Stimulated activated CD4-positive, alpha-beta T cell treated with anti-CD3 and anti-CD28 coated beads, TNF-alpha, amount 100 ng/mL, for 1 hour (primary cell): ENCODE data around the gene MCRS1.
A peak's percentile ranks its signal among the peaks of the same experiment; 100 is the strongest.

Source experiments
- DNase-seq, 3 donors: peaks; one replicate each; pipeline ENCODE4 v3.0.0-alpha.2; 2020; ENCODE audit warnings: low read depth in 3 of 3, low spot score in 1 of 3

Gene MCRS1

DNA sequence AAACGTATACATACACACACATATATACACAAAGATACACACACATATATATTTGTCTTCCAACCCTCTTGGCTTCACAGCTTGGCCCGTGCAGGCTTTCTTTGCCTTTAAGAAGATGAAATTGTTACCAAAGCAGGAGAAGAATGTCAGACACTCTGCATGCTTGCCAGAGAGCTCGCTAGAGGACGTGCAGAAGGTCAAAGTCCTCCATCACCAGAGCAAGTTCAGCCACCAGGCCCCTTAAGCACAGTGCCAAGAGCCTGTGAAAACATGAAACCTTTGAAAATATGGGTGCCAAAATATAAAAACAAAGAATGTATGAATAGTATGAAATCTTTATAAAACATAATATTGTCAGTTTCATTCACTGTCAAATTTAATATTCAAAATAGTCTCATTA is 14.9 kb upstream of the MCRS1 start:
- no peak for DNase-seq

DNA sequence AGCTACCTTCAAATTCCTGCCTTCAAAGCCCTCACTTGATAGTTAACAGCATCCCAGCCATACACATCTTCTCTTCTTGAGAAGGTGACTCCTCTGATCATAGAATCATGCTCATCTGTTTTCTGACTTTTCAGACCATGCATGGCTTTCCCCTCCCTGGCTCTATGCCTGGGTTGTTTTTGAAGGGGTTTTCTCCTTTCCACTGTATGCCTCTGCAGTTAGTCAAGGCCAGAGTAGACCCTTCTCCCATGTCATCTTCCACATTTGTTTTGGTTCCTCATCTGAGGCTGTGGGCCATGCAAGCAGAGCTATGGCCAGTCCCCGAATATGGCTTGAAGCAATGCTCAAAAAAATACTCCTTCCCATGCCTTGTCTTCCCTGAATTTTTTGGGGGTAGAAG is 14.3 kb upstream of the MCRS1 start:
- no peak for DNase-seq

DNA sequence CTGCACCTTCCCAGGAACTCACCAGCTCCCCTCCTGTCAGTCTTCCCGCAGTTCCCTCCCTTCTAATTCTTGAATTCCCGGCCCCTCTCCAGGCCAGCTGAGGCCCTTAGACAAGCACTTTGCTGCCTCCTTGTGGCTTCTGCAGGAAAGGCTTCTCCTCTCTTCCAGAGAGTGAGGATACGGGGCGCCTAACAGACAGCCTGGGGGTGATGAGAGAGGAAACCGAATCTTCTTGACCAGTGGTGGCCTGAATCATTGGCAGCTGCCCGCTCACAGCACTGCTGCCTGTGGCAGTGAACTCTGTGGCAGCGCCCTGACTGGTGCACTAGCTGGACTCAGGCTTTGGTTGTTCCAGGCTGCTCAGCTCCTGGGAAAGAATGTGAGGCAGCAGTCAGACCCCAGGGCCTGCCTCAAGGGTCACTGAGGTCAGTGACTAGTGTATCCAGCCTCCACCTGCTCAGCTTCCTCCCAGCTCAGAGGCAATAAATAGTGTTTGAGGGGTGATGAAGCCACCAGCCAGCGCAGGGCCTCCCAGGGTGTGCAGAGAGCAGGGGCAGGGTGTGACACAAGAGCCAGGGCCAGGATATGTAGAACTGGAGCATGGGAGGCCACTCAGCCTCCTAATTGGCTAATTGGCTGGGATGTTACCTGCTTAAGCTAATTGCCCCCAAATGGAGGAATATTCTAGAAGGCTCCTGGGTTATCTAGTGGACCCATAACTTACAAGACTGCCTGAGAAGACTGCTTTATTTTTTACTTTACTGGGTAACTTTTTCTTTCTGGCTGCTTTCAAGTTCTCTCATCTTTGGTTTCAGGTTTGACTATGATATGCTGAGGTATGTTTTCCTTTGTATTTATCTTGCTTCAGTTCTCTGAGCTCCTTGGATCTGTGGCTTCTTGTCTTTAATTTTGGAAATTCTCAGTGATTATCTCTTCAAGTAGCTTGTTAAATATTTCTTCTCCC is 12.9 kb upstream of the MCRS1 start:
- DNase-seq = peak in 2 of 3 donors; percentile 20 to 22

- DNase-seq = no peak
Measured at GRCh38 chr12:49578471-49579112, 10.7 kb upstream of the MCRS1 start.

DNA sequence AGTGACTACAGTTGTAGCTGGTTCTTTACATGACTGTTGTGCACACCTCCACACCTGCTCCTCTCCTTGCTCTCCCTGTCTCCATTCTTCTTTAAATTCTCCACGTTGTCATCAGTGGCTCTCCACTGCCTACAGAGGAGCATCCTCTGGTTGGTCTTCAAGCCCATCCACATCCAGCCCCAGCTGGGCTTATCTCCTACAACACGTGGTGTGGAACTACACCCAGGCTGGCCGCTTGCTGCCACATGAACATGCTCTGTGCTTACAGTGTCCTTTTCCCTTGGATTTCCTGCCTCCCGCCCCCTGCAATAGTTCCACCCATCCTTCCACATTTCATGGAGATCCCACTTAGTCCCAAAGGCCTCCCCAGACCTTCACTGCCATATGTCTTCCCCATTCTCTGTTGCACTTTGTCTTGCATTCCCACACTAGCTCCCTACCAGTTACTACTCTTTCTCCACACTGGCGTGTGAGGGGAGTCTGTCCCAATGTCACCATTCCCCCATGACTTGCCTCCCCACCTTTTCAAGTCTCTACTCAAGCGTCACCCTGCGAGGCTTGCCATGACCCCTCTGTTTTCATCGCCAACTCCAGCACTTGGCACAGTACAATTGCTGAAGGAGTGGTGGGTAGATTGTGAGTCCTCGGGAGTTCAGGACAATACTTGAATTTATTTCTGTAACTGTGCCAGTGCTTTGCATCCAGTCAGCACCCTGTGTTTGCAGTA is 9.8 kb upstream of the MCRS1 start:
- no peak for DNase-seq

GRCh38 chr12:49568442-49569162 is 660 bp upstream of the MCRS1 start:
- no peak for DNase-seq

GRCh38 chr12:49567302-49567610 is 686 bp downstream of the MCRS1 start:
- DNase-seq = no peak

GRCh38 chr12:49566361-49566760 is 1.6 kb downstream of the MCRS1 start:
- no peak for DNase-seq

GRCh38 chr12:49565406-49566265 is 2.3 kb downstream of the MCRS1 start:
- no peak for DNase-seq

- DNase-seq = no peak
Measured at GRCh38 chr12:49564686-49565405, 3.1 kb downstream of the MCRS1 start.

GRCh38 chr12:49563951-49564685 is 3.8 kb downstream of the MCRS1 start:
- DNase-seq = no peak

- DNase-seq = no peak
Measured at GRCh38 chr12:49562831-49563230, 5.1 kb downstream of the MCRS1 start.

DNA sequence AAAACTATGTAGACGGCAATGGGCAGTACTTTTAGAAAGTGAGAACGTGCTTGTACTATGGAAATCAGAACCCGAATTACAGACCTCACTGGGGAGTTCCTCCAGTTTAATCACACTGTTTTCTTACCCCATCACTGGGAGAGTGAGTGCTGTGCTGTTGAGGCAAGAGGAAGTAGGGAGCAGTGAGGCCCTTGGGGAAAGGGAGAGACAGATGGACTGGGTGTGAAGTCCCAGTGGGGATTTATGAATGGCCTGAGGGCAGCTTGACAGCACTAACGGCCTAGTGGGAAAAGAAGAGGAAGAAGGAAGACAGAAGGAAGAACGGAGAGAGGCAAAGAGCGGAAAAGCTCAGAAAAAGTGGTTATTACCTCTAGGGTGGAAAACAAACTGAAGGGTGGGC is 5.7 kb downstream of the MCRS1 start:
- DNase-seq = no peak

DNA sequence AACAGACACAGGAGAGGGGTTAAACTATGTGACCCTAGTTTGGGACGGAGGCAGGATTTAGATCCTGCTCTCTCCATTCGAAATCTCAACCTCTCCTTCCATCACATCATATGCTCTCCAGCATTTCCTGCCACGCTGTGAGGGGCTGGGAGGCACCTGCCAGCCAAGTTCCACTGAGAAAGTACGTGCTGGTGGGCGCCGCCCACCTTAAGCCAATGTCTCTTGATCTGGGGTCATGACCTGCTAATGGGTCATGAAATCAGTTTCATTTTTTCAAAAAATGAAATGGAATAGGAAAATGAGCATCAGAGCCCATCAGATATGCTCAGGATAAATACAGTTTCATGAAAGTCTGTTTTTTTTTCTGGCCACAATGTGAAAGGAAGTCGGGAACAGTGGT is 7.2 kb downstream of the MCRS1 start:
- DNase-seq = no peak

GRCh38 chr12:49559011-49559675 is 8.8 kb downstream of the MCRS1 start:
- no peak for DNase-seq

DNA sequence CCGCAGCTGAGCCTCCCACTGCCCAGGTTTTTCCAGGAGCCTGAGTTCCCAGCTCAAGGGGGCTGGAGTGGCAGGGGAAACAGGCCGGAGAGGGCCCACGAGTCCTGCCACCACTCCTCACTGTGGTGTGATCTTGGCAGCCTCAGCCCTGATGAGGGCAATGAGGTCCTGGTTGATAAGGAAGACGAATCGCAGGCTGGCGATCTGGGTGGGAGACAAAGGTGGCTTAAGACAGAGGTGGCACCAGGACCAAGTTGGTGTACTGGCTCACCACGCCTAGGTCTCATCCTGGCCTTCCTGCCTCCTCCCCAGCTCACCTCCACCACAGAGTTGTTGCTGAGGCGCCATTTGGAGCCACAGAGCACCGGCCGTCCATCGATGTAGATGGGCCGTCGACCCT is 9.4 kb downstream of the MCRS1 start:
- no peak for DNase-seq

- no peak for DNase-seq
Measured at GRCh38 chr12:49557917-49558215, 10.1 kb downstream of the MCRS1 start.

DNA sequence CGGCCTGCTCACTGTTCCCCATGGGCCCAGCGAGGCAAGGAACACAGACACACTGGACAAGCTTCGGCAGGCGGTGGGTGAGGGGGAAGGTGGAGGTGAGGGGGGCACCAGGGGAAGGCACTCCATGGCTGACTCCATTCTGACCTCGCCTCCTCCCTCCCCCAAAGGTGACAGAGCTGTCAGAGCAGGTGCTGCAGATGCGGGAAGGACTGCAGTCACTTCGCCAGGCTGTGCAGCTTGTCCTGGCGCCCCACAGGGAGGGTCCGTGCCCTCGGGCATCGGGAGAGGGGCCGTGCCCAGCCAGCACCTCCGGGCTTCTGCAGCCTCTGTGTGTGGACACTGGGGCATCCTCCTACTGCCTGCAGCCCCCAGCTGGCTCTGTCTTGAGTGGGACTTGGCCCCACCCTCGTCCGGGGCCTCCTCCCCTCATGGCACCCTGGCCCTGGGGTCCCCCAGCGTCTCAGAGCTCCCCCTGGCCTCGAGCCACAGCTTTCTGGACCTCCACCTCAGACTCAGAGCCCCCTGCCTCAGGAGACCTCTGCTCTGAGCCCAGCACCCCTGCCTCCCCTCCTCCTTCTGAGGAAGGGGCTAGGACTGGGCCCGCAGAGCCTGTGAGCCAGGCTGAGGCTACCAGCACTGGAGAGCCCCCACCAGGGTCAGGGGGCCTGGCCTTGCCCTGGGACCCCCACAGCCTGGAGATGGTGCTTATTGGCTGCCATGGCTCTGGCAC is 10.6 kb downstream of the MCRS1 start:
- DNase-seq = no peak
